M059J (cell line): Measurements from ENCODE around the gene PDCD11. TPM values are rescaled to one million over a fixed set of nuclear protein-coding genes. Genes with fewer than 3 reads are reported as not detected.

ENCODE experiments used
- DNase-seq: peaks from one replicate; pipeline ENCODE4 v3.0.0-alpha.2; 2012; ENCODE audit warnings: low read depth
- total RNA-seq: library from RNA; depleted of rRNA; stranded (reverse); fragments of >200 nt; shearing (Covaris generic); gene quantifications from 2 replicates; pipeline ENCODE4 v1.2.3, GENCODE V29; 2014

The PDCD11 gene
- total RNA-seq, 1 experiment from 2014 or later = 16.3 TPM

DNA sequence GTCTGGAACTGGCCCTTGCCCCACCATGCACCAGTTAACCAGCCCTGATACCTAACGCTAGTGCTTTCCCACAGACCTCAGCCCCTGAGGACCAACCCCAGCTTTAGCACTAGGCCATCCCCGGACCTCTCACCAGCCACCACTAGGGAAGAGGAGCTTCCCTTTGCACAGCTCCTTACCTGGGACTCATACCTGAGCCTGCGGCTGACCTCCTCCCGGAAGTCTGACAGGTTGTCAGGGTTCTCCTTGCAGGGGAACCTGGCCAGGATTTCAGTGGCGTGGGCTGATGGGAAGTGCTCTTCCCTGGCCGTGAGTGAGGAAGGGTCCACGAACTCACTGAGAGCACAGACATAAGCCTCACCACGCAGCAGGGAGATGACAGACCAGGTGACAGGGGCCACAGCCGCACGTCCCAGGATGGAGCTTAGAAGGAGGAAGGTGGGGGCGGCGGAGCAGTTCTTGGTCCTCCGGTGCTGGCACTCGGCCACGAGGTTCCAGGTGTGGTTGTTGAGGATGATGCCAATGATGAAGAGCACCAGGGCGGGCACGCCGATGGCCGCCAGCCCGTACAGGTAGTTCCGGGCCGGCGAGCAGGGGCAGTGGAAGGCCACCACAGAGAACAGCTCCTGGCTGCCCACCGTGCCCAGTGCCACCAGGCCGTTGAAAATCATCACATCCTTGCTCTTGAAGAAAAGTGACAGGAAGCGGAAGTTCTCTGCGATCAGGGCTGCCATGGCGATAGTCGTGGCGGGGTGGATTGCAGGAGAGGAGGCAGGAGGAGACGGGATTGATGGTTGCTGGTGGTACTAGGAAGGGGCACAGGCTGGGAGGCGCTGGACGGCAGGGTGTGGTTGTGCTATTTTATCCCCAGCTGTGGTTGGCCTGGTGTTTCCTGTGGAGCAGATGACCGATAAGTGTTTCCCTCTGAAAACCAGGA is 53.0 kb downstream of the PDCD11 start:
- DNase-seq = no peak

DNA sequence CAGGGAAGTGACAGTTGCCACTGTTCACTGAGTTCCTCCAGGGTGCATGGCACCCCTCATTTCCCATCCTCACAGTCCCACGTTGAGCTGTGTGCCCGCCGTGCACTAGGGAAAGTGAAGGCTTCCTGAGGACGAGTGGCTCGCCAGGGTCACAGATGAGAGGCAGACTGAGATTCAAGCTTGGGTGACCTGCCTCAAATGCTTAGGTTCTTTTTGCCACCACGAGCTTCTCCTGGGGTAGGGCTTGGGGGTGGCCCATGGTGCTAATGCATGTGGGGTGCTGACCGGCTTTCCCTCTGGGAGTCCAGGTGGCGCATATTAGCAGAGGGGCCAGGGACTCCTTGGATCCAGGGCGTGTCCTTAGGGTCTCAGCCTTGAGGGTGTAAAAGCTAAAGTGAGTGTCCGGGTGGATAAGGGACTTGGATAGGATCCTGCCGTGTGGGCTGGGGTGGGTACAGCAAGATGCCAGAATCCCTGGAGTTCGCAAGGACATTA is 53.8 kb downstream of the PDCD11 start:
- no peak for DNase-seq

DNA sequence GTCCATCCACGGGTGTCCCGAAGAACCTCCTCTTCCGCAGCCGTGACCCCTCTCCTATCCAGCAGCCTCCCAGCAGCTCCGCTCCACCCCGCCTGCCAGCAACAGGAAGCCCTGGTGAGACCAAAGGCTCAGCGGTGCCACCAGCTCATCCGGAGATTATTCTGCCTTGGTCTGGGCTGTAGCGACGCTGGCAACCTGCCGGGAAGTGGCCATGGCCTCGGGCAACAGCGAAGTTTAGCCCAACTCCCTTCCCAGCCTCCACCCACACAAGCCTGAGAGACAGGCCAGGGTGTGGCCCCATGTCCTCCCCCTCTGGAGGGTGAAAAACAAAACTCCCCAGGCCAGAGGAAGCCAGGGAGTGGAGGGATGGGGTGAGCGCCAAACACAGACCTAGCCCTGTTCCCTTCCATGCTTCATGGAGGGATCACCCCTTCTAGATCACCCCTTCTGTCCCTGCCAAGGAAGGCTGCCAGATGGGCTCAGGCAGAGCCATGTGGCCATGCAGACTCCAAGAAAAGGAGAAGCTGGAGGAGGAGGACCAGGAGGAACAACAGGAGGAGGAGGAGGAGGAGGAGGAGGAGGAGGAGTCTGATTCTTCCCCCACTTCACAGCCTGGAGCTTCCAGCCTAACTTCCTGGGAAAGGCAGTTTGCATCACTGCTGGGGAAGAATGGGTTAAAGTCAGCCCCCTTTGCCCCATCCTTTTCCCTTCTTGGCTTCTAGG is 54.8 kb downstream of the PDCD11 start:
- DNase-seq = peak; percentile 91

DNA sequence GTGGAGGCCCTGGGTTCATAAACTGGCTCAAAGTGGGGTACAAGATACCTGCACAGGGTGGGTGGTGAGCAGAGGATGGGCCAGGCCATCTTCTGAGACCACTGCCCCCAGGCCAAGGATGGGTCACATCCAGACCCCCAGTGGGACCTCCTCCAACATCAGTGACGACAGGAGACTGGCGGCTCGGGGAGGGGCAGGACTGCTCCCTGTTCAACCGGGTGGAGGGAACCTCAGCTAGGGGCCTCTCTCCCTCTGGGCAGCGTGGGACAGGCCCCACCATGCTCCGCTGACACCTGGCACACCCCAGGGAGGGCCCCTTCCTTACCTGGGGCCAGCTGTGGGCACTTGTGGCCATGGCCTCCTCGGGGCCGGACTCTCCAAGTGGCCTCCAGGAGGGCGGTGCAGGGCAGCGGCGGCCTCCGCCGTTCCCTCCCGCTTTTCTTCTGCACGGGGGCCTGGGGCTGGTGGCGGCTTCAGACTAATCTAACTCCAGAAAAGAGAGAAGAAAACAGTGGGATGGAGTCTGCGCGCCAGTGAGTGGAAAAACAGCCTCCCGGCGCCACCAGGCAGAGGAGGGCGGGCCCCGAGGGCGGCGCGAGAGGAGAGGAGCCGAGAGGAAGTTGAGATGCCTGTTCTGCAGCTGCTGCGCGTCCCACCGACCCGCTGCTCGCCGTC is 55.5 kb downstream of the PDCD11 start, which contains the start of gene CALHM2:
CALHM2 (minus strand) TSS at position 540 of the 675 bp plus-strand sequence. CDS start 2,429 bp downstream, outside the sequence.
- peak; percentile 67 for DNase-seq

DNA sequence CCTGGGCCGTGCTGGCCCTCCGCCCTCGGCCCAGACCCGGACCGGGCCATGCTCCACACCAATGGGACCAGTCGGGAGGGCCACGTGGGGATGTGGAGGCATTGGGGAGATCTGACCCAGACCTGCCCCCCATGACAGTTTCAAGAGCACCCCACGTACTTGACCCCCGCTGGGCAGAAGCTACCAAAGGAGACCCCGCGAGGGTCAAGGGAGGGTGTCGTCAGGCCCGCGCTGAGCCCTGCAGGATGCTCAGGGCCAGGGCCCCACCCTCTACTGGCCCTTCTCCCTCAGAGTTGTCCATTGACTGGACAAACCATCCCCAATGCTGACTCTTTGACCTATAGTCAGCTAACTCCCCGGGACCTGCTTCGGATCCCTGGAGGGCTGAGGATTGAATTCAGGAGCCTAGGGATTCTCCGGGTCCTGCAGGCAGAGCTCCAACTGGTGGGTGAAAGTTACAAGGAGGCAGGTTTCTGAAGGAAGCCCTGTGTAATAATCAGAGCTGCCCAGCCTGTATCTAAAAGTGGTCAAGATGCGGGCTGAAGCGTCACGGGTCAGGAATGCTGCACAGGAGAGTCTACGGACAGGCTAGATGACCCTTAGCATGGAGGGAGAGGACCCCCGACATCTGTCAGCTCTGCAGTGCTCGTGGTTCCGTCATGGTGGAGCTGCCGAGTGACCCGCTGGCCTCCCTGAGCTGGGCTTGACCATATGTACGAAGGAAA is 56.2 kb downstream of the PDCD11 start:
- peak; percentile 35 for DNase-seq

DNA sequence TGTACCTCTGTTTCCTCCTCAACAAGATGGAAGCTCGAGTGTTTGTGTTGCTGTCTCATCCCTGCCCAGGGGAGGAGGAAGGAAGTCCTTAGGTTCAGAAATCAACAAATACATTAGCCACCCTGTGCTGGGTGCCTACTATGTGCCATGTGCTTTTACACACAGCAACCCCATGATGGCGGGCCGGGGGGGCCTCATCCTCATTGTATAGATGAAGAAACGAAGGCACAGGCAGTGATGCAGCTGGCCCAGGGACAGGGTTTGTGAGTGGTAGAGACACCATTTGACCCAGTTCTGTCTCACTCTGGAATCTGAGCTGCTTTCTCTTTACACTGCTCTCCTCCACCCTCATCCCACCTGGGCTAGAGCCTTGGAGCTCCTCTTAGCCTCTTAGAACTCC is 57.6 kb downstream of the PDCD11 start:
- no peak for DNase-seq

DNA sequence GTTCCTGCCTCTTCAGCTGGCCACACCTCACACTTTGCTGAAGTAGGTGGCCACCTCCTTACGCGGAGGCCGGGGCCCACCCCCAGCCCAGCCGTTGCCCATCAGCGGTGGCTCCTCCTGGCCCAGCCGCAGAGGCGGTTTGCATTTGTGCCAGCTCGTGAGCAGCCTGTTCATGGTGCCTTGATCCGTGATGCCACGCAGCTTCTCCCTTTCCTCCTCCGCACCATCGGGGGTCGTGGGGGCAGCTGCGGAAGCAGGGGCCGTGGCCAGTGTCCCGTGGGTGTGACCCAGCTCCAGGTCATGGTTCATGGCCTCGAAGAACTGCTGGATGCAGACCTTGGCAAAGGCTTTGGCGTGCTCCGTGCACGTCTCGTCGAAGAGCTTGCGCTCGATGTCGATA is 58.8 kb downstream of the PDCD11 start:
- DNase-seq = no peak

DNA sequence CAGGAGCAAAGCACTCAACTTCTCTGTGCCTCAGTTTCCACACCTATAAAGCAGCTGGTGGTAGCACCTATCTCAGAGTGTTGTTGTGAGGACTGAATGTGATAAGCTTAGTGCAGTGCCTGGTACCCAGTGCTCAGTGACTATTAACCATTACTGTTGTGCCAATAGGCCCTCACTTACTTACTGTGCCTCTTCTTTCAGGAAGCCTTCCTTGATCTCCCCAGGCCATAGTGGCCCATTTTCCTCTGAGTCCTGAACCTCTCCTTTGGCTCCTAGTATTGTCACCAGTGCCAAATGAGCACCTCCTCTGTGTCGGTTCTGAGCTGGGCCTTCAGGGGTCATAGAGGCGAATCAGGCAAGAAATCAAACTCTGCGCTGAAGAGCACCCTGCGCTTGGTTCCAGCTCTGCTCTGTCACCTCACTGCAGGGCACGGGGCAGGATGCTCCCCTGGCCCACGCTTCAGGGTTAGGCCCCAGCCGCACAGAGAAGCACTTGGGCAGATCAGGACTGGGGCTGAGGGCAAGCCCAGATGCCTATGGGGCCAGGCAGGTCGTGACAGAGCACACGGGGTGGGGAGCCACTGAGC is 59.7 kb downstream of the PDCD11 start:
- DNase-seq = no peak

DNA sequence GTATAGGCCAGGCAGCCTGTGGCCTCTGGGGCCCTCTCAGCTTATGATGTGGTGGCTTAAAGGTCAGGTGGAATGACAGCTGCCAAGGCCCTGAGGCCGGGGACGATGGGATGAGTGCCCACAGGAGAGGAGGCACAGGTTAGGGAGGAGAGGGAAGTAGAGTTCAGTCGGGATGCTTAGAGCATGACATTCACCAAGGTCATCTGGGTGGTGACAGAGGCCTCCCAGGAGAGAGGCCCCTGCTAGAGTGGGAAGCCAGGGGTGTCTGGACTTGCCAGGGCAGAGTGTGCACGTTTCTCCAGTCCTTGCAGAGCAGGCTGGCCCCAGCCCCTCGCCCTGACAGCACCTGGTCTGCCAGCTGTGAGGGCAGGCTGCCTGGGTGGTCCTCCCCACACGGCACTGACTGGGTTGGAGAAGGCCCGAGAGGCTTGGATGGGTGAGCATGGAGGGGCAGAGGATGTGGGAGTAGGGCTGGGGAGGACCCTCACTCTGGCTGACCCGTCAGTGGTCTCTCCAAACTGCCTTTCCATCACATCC is 60.8 kb downstream of the PDCD11 start:
- DNase-seq = no peak

DNA sequence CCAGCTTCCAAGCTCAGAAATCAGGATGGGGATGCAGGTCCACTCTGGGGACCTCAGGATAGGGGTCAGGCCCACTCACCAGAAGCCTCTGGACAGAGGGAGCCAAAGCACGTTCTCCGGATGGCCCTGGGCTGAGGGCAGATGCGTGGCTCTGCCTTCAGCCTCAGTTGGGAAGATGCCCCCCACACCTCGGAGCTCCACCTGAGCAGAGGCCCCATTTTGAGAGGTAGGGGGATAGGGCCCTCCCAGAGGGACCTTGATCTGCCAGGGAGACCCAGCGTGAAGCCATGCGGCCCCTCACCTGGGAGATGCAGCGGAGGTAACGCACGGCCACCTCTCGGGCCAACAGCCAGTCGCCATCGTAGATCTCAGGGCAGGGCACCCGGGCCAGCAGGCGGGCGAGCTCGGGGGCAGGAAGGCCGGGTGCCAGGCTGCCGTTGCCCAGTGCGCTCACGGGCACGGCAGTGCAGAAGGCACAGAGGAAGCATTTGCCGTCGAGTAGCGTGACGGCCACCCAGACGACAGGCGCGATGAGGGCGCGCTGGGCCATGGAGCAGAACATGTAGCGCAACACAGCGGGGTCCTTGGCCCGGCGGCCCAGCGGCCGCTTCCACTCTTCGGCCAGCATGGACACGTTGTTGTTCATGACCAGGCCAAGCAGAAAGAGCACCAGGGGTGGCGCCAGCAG is 61.6 kb downstream of the PDCD11 start:
- DNase-seq = no peak

DNA sequence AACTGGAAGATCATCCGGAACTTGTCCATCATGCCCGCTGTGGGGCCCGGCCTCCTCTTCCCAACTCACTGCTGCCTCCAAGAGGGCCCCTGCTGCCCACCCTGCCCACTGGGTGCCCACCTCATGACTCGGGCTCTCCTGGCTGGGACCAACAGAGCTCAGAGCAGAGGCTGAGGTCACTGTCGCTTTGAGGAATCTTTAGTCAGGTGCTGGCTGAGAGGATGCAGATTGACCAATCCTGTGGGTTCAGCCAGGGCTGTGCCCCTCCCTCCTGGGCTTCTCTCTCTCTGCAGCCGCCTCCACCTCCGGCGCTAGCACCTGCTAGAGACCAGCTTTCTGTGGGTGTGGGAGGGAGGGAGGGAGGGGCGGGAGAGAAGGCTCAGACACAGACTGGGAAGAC is 62.3 kb downstream of the PDCD11 start, which contains the start of gene CALHM1:
CALHM1 (minus strand) TSS at position 181 of the 400 bp plus-strand sequence; CDS start at position 32, 149 bp downstream.
- DNase-seq = no peak

DNA sequence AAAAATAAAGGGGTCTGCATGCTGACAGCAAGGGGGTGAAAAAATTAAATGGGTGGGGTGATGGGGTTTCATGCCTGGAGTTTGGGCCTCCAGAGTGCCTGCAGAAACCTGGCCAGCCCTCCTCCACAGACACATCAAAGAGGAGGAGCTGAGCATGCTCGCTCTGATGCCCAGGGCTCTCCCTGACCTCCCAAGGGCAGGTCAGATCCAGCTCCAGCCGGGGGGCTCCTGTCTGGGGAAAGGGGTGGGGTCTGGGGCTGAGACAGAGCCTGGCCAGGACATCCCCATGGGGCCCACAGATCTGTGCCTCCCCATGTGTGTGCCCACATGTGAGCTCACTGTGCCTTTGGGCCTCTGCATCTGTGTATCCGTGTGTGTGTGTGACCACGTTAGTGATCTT is 63.2 kb downstream of the PDCD11 start:
- no peak for DNase-seq

DNA sequence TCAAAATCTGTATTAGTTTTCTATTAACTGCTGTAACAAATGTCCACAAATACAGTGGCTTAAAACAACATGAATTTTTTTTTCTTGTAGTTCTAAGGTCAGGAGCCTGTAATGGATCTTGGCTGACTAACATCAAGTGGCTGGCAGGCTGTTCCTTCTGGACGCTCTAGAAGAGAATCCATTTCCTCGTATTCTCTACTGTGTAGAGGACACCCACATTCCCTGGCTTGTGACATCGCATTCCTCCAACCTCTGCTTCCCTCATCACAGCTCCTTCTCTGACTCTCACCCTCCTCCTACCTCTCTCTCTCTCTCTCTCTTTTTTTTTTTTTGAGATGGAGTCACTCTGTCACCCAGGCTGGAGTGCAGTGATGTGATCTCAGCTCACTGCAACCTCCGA is 67.1 kb downstream of the PDCD11 start:
- no peak for DNase-seq

DNA sequence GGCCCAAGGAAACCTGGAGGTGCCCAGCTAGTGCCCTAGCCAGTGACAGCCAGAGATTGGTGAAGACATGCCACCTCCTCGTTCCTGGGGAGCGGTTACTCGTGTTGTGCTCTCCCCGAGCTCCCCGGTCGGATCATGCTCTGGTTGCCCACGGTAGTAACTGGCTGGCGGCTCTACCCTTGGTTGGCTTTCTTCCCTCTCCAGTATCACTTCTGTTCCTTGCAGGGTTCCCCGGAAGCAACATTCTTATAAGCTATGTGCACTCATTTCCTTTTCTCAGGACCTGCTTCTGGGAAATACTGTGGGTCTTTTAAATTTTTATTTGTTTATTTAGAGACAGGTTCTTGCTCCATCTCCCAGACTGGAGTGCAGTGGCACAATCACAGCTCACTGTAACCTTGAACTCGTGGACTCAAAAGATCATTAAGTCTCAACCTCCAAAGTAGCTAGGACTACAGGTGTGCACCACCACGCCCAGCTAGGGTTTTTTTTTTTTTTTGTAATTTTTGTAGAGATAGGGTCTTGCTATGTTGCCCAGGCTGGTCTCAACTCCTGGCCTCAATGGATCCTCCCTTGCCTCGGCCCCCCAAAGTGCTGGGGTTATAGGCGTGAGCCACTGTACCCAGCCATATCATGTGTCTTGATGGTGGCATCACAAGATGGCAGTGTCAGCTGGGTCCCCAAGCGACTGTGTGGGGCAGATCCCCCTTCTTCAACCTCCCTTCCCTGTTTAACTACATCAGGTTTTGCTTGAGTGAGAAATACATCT is 69.2 kb downstream of the PDCD11 start:
- no peak for DNase-seq

DNA sequence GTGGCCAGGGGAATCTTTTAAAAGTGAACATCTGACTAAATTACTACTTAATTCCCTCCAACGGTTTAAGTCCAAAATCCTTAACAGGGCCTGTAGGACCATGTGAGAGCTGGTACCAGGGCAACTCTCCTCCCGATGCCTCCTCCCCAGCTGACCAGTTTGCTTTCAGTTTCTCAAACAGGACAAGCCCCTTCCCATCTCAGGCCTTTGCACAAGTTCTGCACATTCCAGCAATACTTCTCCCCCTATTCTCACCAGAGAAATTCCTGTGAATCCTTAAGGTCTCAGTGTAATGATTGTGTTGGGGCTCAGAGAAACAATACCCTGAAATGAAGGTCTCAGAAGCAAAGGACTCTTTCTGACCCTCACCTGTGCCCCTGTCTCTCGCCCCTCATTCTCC is 70.3 kb downstream of the PDCD11 start:
- no peak for DNase-seq

DNA sequence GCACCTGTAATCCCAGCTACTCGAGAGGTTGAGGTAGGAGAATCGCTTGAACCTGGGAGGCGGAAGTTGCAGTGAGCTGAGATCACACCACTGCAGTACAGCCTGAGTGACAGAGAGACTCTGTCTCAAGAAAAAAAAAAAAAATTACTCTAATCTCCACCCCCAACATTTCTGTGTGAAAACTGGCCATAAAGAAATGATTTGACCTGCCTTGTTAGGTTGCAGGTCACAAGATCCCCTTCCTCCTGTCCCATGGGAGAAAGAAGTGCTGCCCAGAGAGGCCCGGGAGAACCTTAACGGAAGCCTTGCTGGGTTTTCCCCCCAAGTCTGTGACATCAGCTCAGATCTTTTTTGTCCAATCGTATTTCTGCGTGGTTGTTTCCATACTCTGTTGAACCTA is 71.0 kb downstream of the PDCD11 start:
- DNase-seq = no peak

DNA sequence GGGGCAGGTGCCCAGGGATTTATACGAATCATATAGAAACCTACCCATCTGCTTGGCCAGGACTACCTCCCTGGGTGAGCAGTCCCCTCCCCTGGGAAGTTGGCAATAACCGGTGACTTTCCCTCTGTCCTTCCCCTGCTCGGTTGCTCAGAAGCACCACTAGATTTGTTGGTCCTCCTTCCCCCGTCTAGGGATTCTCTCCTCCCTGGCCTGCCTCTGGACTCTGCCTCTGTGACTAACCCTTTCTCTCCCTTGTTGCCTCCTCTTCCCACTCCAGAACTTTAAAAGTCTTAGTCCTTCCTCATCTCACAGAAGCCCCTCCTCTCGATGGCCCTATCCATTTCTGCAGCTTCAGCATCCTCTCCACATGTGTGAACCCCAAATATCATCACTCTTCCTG is 72.8 kb downstream of the PDCD11 start:
- no peak for DNase-seq

DNA sequence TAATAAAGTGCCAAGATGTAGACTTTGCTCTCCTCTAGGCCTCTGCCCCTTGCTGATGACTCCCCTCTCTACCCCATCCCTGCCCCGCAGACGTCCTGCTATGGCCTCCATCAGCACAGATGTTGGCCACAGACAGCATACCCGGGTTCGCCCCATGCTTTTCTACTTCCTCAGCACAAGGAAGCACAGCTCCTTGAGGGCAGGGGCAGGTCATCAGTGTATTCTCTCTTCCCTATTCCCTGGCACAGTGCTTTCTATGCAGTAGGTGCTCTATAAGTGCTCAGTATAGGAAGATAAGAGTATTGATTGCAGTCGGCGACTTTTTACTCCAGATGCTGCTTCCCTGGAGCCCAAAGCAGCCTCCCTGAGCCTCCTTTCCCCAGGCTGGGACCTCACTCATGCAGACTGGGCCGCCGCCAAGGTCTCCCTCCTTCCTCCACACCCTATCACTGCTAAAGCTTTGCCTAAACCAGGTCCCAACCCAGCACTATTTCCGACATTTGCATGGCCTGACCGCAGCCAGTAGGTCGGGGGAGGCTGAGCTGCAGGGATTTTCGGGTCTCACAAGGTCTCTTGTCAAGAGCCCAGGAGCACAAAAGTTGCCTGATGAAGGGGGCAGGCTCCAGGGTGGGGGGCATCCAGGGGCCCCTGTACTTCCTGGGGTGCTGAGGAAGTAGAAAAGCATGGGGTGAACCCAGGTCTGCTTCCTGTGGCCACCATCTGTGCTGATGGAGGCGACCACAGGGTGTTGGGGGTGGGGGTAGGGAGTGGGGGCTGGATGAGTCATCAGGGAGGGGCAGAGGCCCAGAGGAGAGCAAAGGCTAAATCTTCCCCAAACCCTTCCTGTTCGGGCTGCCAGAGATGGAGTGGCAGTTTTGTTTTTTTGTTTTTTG is 74.6 kb downstream of the PDCD11 start:
- no peak for DNase-seq
